Caco-2 (cell line): Measurements from ENCODE around the gene TMEM234. TPM values are rescaled to one million over a fixed set of nuclear protein-coding genes. Genes with fewer than 3 reads are reported as not detected.

ENCODE experiments used
- BruUV-seq: library from RNA; stranded (reverse); fragments of 400-500 nt; replicated peaks from 2 replicates; lab custom pipeline; 2021; lab: Mats Ljungman, UMichigan
- CTCF ChIA-PET: fragments of 300-600 bp; sonication (Branson Sonifier 250); formaldehyde crosslinking; loops from one replicate; lab custom pipeline; 2022; ENCODE audit warnings: antibody characterized with exemption; lab: Charles Lee
- POLR2A ChIA-PET: fragments of 300-600 bp; sonication (Branson Sonifier 250); formaldehyde crosslinking; loops from one replicate; lab custom pipeline; 2022; ENCODE audit warnings: antibody characterized with exemption; lab: Charles Lee
- DNase-seq, 2 experiments: peaks; one replicate each; pipeline versions ENCODE4 v3.0.0 to v3.0.0-alpha.2; 2020 to 2022
- H3K27me3 ChIP-seq: replicated peaks from 2 replicates; pipeline ENCODE4 v1.6.0; 2011; ENCODE audit warnings: low read length; ENCODE audit not compliant: control insufficient read depth, insufficient read depth
- H3K36me3 ChIP-seq: 2 replicates; pipeline ENCODE4 v1.5.1; 2011; ENCODE audit warnings: low read length; ENCODE audit not compliant: control insufficient read depth, insufficient read depth
- H3K4me1 ChIP-seq: fragments of 250-450 bp; sonication (Bioruptor Pico); 2 replicates; pipeline ENCODE4 v1.5.1; 2020; ENCODE audit warnings: mild to moderate bottlenecking
- H3K4me3 ChIP-seq: 2 replicates; pipeline ENCODE4 v1.5.1; 2011; ENCODE audit warnings: low read depth, mild to moderate bottlenecking, control low read depth, low read length
- H3K9me3 ChIP-seq: fragments of 250-450 bp; sonication (Bioruptor Pico); 2 replicates; pipeline ENCODE4 v1.5.1; 2020; ENCODE audit warnings: mild to moderate bottlenecking, moderate library complexity
- H3K27ac Mint-ChIP-seq: one replicate; pipeline ENCODE4 v1.8.0; 2022; ENCODE audit warnings: mixed read lengths; ENCODE audit not compliant: unreplicated experiment
- H3K27me3 Mint-ChIP-seq: one replicate; pipeline ENCODE4 v1.8.0; 2022; ENCODE audit warnings: mixed read lengths; ENCODE audit not compliant: insufficient read depth, unreplicated experiment
- H3K36me3 Mint-ChIP-seq: one replicate; pipeline ENCODE4 v1.8.0; 2022; ENCODE audit warnings: mild to moderate bottlenecking, mixed read lengths; ENCODE audit not compliant: insufficient read depth, unreplicated experiment
- H3K4me1 Mint-ChIP-seq: one replicate; pipeline ENCODE4 v1.8.0; 2022; ENCODE audit warnings: low read depth, mixed read lengths; ENCODE audit not compliant: unreplicated experiment
- H3K4me3 Mint-ChIP-seq: one replicate; pipeline ENCODE4 v1.8.0; 2022; ENCODE audit warnings: mild to moderate bottlenecking, moderate library complexity, mixed read lengths; ENCODE audit not compliant: unreplicated experiment
- H3K9me3 Mint-ChIP-seq: one replicate; pipeline ENCODE4 v1.8.0; 2022; ENCODE audit warnings: mixed read lengths; ENCODE audit not compliant: unreplicated experiment
- CTCF ChIP-seq, 2 experiments: fragments of 200-600 bp in 1 of 2; IDR thresholded peaks; 1 replicate in 1 of 2; 2 replicates in 1 of 2; pipeline versions ENCODE4 v1.5.1 to v1.8.0; 2011 to 2022; ENCODE audit warnings: antibody characterized with exemption in 1 of 2, control low read depth in 1 of 2, inconsistent platforms in 1 of 2, low read depth in 1 of 2, low read length in 1 of 2, mild to moderate bottlenecking in 1 of 2, moderate library complexity in 1 of 2; ENCODE audit not compliant: insufficient read depth in 1 of 2, severe bottlenecking in 1 of 2, unreplicated experiment in 1 of 2
- intact Hi-C: fragments of 100-400 bp; cut with micrococcal nuclease; formaldehyde crosslinking; loops from one replicate; pipeline ENCODE4 v1.10.0; 2022; ENCODE audit not compliant: unreplicated experiment
- total RNA-seq: library from RNA; stranded (reverse); gene quantifications from 2 replicates; pipeline ENCODE4 v1.2.3, GENCODE V29; 2022

TMEM234 gene
- total RNA-seq, 1 experiment from 2014 or later = 11.5 TPM

GRCh38 chr1:32170991-32171390, 51.2 kb downstream of the TMEM234 start:
- Mint-ChIP-seq H3K9me3 (no peaks in the 10 kb centered on the region), H3K36me3 (peaks cover 53% of the 10 kb centered on the region), H3K4me3 (no peak overlapping the region), H3K4me1 (no peaks in the 10 kb centered on the region), H3K27me3 (no peaks in the 10 kb centered on the region), H3K27ac (no peak overlapping the region)
- Histone ChIP-seq H3K4me1 (no peaks in the 10 kb centered on the region), H3K9me3 (no peaks in the 10 kb centered on the region), H3K27me3 (no peaks in the 10 kb centered on the region), H3K36me3 (no peaks in the 10 kb centered on the region), H3K4me3 (no peak overlapping the region)
- BruUV-seq = no TSS peak
- ChIA-PET POLR2A (no interaction called here), CTCF (no interaction called here)
- TF ChIP-seq CTCF (IDR thresholded peaks at IDR 0.05; ENCODE audit: insufficient read depth in 1 of 2, low read depth in 1 of 2, low read length in 1 of 2, severe bottlenecking in 1 of 2, unreplicated experiment in 1 of 2) = no peak
- DNase-seq = no peak
- intact Hi-C loops = no loop called here

Other genes starting within 250 kb of the TMEM234 start
- gene KHDRBS1, start 208.5 kb downstream of the TMEM234 start, total RNA-seq = 131 and 137 TPM in 2 replicates
- 9.8 and 12.1 TPM in 2 replicates for gene TMEM39B, start 149.4 kb downstream of the TMEM234 start, total RNA-seq
- gene KPNA6, start 114.3 kb downstream of the TMEM234 start, total RNA-seq = 49.8 and 52.8 TPM in 2 replicates
- 33.2 and 35.0 TPM in 2 replicates for gene TXLNA, start 42.7 kb downstream of the TMEM234 start, total RNA-seq
- 3.7 and 3.9 TPM in 2 replicates for gene CCDC28B, start 21.8 kb downstream of the TMEM234 start, total RNA-seq
- 3.4 and 3.5 TPM in 2 replicates for gene IQCC, start 16.7 kb downstream of the TMEM234 start, total RNA-seq
- not detected in 2 replicates for gene DCDC2B, start 13.3 kb downstream of the TMEM234 start, total RNA-seq
- gene EIF3I, start 54 bp upstream of the TMEM234 start, total RNA-seq = 128 and 153 TPM in 2 replicates
- gene FAM167B, start 24.9 kb upstream of the TMEM234 start, total RNA-seq = 0.34 and 0.70 TPM in 2 replicates
- gene LCK, start 28.9 kb upstream of the TMEM234 start, total RNA-seq = 0.39 TPM in 1 of 2 replicates, not detected in the other
- 116 and 117 TPM in 2 replicates for gene HDAC1, start 69.7 kb upstream of the TMEM234 start, total RNA-seq
- gene MARCKSL1, start 113.9 kb upstream of the TMEM234 start, total RNA-seq = 150 and 159 TPM in 2 replicates
- gene FAM229A, start 140.1 kb upstream of the TMEM234 start, total RNA-seq = 2.1 and 2.6 TPM in 2 replicates
- 2.5 and 2.6 TPM in 2 replicates for gene TSSK3, start 140.2 kb upstream of the TMEM234 start, total RNA-seq
- 32.5 and 33.2 TPM in 2 replicates for gene BSDC1, start 172.1 kb upstream of the TMEM234 start, total RNA-seq
- gene ZBTB8B, start 242.7 kb upstream of the TMEM234 start, total RNA-seq = not detected in 2 replicates